Measurements from ENCODE around the gene ARL2BP. TPM values are rescaled to one million over a fixed set of nuclear protein-coding genes. Genes with fewer than 3 reads are reported as not detected.

ARL2BP gene
- total and polyA plus RNA-seq, 2 of the 13 experiments (the other 11 are each of a cell fraction or from before 2014, with no cell fraction given), result 64.3 to 67.6 TPM

GRCh38 chr16:57268804-57269800 lies 24.0 kb downstream of the ARL2BP start (continued):
- TF ChIP-seq TOPORS (CRISPR knock-in tag; IDR thresholded peaks at IDR 0.05), result no peak
- peak; percentile 94 for TF ChIP-seq ZNF768 (CRISPR knock-in tag; IDR thresholded peaks at IDR 0.05)
- no peak for TF ChIP-seq TCF12 (IDR thresholded peaks at IDR 0.05)
- TF ChIP-seq TCF12 (CRISPR knock-in tag; IDR thresholded peaks at IDR 0.05), result no peak
- TF ChIP-seq, protein P1, sequence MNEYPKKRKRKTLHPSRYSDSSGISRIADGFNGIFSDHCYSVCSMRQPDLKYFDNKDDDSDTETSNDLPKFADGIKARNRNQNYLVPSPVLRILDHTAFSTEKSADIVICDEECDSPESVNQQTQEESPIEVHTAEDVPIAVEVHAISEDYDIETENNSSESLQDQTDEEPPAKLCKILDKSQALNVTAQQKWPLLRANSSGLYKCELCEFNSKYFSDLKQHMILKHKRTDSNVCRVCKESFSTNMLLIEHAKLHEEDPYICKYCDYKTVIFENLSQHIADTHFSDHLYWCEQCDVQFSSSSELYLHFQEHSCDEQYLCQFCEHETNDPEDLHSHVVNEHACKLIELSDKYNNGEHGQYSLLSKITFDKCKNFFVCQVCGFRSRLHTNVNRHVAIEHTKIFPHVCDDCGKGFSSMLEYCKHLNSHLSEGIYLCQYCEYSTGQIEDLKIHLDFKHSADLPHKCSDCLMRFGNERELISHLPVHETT (CRISPR knock-in tag; conservative IDR thresholded peaks at IDR 0.05), result no peak
- TF ChIP-seq NKX3-1 (CRISPR knock-in tag; IDR thresholded peaks at IDR 0.05), result no peak
- TF ChIP-seq, protein P2, sequence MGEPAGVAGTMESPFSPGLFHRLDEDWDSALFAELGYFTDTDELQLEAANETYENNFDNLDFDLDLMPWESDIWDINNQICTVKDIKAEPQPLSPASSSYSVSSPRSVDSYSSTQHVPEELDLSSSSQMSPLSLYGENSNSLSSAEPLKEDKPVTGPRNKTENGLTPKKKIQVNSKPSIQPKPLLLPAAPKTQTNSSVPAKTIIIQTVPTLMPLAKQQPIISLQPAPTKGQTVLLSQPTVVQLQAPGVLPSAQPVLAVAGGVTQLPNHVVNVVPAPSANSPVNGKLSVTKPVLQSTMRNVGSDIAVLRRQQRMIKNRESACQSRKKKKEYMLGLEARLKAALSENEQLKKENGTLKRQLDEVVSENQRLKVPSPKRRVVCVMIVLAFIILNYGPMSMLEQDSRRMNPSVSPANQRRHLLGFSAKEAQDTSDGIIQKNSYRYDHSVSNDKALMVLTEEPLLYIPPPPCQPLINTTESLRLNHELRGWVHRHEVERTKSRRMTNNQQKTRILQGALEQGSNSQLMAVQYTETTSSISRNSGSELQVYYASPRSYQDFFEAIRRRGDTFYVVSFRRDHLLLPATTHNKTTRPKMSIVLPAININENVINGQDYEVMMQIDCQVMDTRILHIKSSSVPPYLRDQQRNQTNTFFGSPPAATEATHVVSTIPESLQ (CRISPR knock-in tag; conservative IDR thresholded peaks at IDR 0.05), result no peak
- TF ChIP-seq FOSL2 (CRISPR knock-in tag; IDR thresholded peaks at IDR 0.05), result 0 out of 2 replicates have a peak, but pooled peaks have one; percentile 19
- 0 out of 2 replicates have a peak, but pooled peaks have one; percentile 14 for TF ChIP-seq ELF1 (CRISPR knock-in tag; IDR thresholded peaks at IDR 0.05)
- TF ChIP-seq, protein P3, sequence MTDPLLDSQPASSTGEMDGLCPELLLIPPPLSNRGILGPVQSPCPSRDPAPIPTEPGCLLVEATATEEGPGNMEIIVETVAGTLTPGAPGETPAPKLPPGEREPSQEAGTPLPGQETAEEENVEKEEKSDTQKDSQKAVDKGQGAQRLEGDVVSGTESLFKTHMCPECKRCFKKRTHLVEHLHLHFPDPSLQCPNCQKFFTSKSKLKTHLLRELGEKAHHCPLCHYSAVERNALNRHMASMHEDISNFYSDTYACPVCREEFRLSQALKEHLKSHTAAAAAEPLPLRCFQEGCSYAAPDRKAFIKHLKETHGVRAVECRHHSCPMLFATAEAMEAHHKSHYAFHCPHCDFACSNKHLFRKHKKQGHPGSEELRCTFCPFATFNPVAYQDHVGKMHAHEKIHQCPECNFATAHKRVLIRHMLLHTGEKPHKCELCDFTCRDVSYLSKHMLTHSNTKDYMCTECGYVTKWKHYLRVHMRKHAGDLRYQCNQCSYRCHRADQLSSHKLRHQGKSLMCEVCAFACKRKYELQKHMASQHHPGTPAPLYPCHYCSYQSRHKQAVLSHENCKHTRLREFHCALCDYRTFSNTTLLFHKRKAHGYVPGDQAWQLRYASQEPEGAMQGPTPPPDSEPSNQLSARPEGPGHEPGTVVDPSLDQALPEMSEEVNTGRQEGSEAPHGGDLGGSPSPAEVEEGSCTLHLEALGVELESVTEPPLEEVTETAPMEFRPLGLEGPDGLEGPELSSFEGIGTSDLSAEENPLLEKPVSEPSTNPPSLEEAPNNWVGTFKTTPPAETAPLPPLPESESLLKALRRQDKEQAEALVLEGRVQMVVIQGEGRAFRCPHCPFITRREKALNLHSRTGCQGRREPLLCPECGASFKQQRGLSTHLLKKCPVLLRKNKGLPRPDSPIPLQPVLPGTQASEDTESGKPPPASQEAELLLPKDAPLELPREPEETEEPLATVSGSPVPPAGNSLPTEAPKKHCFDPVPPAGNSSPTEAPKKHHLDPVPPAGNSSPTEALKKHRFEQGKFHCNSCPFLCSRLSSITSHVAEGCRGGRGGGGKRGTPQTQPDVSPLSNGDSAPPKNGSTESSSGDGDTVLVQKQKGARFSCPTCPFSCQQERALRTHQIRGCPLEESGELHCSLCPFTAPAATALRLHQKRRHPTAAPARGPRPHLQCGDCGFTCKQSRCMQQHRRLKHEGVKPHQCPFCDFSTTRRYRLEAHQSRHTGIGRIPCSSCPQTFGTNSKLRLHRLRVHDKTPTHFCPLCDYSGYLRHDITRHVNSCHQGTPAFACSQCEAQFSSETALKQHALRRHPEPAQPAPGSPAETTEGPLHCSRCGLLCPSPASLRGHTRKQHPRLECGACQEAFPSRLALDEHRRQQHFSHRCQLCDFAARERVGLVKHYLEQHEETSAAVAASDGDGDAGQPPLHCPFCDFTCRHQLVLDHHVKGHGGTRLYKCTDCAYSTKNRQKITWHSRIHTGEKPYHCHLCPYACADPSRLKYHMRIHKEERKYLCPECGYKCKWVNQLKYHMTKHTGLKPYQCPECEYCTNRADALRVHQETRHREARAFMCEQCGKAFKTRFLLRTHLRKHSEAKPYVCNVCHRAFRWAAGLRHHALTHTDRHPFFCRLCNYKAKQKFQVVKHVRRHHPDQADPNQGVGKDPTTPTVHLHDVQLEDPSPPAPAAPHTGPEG (CRISPR knock-in tag; IDR thresholded peaks at IDR 0.05), result 0 out of 2 replicates have a peak, but pooled peaks have one; percentile 27
- TF ChIP-seq ZKSCAN8 (CRISPR knock-in tag; IDR thresholded peaks at IDR 0.05; ENCODE audit: borderline replicate concordance), result no peak
- no peak for TF ChIP-seq ZSCAN30 (CRISPR knock-in tag; IDR thresholded peaks at IDR 0.05)
- peak; percentile 99 for TF ChIP-seq ZNF263 (CRISPR knock-in tag; IDR thresholded peaks at IDR 0.05)
- TF ChIP-seq, protein P4, sequence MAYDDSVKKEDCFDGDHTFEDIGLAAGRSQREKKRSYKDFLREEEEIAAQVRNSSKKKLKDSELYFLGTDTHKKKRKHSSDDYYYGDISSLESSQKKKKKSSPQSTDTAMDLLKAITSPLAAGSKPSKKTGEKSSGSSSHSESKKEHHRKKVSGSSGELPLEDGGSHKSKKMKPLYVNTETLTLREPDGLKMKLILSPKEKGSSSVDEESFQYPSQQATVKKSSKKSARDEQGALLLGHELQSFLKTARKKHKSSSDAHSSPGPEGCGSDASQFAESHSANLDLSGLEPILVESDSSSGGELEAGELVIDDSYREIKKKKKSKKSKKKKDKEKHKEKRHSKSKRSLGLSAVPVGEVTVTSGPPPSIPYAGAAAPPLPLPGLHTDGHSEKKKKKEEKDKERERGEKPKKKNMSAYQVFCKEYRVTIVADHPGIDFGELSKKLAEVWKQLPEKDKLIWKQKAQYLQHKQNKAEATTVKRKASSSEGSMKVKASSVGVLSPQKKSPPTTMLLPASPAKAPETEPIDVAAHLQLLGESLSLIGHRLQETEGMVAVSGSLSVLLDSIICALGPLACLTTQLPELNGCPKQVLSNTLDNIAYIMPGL (CRISPR knock-in tag; IDR thresholded peaks at IDR 0.05; ENCODE audit: borderline replicate concordance in 1 of 2, low read depth in 1 of 2), result no peak
- TF ChIP-seq, protein P5, sequence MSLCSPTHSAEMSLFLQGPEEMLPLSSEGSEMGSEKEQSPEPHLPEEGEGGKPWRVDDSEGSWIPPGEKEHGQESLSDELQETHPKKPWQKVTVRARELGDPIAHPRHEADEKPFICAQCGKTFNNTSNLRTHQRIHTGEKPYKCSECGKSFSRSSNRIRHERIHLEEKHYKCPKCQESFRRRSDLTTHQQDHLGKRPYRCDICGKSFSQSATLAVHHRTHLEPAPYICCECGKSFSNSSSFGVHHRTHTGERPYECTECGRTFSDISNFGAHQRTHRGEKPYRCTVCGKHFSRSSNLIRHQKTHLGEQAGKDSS (CRISPR knock-in tag; IDR thresholded peaks at IDR 0.05; ENCODE audit: borderline replicate concordance, low read depth), result no peak
- TF ChIP-seq CCAR2 (optimal IDR thresholded peaks at IDR 0.05; ENCODE audit: low read depth, low read length), result no peak
